HG02623 (cell line): ENCODE results near the gene DOCK1.

Experiments
- ATAC-seq: cut with Tn5 transposase; IDR thresholded peaks from one replicate; pipeline ENCODE4 v1.9.1; 2021; ENCODE audit warnings: moderate library complexity; ENCODE audit not compliant: unreplicated experiment

DOCK1 gene

DNA sequence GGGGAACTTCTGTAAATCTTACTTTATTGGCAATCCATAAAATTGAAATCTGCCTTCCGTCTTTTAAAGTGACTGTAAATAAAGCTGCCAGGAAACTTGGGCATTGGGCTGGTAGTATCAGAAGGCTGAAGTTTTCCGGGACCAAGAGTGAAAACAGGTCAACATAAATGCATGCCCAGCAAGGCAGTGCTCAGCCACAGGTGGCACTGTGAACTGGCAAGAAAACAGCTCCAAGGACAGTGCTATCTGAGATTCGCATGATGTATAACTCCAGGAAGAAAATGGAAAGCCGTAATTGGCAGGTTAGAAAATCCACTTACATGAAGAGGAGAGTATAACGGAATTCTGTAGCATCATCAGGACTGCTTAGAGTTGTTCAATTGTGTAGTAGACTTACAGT, 293.1 kb downstream of the DOCK1 start:
- no peak for ATAC-seq

DNA sequence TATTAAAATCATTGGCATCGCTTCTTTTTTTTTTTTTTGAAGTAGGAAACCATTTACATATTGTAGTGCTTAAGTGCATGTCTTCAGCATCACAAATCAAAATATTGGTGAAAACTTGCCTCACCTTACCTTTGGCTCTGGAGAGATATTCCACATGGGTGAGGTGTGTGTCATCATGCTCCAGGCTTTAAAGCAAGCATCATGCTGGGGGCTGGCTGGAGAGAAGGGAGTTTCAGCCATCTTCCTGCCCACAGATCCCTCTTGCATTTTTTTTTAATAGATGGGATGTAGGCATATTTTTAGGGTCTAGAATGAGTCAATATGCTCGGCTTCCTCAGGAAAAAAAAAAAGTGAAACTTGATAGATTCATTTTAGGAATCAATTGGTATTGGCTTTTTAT, 293.5 kb downstream of the DOCK1 start:
- no peak for ATAC-seq

DNA sequence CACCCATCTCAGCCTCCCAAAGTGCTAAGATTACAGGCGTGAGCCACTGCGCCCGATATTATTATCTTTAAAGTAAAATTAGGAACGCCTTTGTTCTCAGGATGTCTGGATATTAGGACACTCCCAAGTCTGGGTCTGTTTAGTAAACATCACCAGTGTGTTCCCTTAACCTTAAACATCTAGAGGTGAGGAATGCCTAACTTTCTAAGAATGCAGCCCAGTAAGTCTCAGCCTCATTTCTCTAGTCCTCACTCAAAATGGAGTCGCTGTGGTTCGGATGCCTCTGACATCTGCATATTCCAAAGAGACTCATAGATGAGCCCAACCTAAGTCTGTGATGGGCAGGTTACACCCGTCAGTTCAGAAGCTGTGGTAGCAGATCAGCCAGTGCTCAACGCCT, 295.4 kb downstream of the DOCK1 start:
- ATAC-seq: no peak

DNA sequence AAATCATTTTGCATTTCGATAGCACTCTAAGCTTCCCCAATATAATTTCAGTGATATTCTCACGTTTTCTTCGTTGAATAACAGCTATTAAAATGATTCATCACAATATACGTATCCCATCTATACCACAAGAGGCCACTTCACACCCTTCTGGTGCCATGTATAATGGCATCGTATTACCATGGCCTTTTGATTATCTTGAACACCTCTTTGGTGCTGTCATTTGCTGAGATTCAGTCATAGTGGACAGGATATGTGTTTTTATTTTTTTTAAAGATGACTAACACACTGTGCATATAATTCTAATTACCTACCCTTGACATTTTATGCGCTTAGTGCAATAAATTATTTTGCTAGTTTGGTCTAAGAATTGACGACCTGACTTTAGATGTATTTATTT, 297.8 kb downstream of the DOCK1 start:
- no peak for ATAC-seq

DNA sequence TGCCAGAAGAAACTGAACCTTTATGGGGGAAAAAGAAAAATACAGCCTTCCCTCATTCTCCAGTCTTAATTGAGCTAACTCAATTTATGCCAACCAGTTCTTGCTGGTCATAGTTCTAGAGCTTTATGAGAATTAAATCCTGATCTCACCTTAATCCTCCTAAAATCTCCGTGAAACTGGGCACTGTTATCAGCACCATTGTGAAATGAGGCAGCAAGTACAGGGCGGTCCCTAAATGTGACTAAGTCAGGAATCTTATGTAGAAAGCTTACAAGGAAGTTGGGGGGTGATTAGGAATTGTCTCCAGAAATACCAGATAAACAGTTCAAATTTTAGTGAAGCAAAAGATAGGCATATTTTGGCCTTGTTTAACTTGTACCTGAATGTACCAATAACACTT, 301.9 kb downstream of the DOCK1 start:
- ATAC-seq: no peak

DNA sequence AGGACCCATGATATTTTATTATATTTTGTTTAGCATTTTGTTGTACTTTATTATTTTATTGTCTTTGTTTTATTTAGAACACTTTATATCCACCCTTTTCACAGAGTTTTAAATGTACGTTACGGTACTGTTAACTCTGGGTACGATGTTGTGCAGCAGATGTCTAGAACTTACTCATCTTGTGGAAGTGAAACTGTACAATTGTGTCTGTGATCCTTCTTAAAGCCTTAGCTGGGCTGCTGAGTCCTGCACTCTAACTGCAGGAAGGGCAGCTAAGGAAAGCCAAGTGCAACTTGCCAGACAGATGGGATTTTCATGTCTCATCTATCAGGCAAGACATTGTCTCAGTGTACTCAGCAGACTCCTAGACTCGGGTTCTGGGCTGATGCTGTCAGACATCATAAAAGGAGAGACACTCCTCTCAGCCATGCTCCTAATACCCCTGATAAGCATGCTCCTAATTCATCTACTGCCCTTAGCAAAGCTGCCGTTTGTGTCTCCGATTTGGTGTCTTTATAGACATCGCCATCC, 305.8 kb downstream of the DOCK1 start:
- no peak for ATAC-seq

DNA sequence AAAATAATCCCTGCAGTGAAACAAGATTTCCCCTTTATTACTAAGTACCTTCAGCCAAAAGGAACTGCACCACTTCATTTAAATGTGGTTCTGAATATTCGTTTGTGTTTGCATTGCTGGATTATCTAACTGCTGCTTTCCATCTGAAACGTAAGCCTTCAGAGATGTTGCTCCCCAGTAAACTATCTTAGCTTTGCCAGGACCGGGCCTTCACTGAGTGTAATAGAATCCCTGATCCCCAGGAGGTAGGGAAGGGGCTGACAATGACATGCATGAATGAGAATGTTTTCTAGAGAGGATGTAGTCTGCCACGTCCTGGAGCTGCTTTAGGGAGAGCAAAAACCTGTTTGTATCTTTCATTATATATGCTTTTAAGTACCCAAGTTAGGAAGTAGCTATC, 310.6 kb downstream of the DOCK1 start:
- no peak for ATAC-seq

DNA sequence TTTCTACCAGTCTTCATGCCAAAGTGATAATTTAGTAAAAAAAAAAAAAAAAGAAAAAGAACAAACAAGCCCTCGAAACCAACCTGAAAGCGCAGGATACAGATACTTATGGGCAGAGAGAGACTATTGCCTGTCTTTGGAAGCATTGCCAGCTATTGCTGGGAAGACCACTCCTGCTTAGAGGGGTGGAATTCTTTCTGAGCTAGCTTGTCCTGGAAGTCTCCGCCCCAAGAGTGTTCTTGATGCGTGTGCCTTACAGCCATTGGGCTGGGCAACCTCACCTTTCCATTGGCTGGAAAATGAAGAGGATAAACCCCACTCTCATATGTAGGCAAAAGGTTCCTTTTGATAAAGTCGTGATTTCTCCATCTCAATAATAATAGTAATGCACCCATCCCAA, 311.0 kb downstream of the DOCK1 start:
- no peak for ATAC-seq

DNA sequence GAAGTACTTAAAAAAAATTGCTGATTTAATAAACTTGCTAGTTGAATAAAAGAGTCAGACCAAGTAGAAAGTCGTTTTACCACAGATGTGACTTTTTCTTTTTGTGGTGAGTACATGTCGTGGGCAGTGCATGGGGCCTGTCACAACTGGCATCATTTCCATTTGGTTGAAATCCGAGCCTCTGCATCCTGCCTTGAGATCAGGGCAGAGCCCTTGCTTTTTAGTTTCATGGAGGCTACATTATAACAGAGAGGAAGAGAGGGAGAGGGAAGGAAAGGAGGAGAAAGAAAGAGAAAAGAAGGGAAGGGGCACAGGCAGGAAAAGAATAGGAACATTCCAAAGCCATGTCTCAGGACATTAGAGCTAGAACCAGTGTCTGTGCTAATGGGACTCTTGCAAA, 311.6 kb downstream of the DOCK1 start:
- no peak for ATAC-seq

DNA sequence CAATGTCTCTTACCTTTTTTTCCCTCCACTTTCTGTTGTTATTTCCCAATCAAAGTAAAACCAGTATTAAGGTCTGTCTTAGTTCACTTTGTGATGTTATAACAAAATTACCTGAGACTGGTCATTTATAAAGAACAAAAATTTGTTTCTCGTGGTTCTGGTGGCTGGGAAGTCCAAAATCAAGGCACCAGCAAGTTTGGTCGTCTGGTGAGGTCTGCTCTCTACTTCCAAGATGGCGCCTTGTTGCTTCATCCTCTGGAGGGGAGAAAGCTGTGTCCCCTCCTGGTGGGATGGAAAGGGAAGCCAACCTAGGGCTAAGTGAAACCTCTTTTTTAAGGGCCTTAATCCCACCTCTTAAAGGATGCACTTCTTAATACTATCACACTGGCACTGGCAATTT, 313.4 kb downstream of the DOCK1 start:
- ATAC-seq: no peak

DNA sequence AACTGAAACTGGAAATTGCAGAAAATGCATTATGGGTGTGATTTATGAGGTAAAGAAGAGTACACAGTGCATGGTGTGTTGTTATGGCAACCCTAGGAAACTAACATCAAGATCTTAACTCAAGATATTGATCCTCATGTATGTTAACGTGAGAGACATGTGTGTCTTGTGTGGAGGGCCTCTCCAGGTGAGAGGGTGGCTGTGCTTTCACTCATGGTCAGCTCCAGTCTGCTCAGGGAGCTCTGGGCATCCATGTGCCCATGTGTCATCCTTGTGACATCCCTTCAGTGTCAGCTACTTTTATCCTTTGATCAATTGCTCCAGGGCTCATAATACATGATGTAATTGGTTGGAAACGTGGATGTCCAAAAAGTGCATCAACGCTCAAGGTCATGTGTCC, 316.1 kb downstream of the DOCK1 start:
- ATAC-seq: no peak

DNA sequence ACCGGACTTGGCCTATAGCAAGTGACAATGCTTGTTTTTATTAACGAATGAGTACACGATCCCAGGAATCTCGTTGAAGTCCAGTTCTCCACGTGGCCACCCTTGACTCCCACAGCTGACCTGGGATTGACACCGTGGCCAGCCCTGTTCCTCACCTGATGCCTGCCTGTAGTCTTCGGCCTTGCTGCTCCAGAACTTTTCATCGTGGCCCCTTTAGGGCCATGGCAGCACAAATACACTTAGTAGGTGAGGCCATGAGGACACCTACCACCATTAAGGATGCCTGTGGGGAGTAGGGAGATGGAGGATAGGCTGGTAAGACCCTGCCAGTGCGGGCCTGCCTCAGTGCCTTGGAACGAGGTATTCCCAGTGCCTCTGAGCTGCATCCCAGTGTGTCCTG, 321.8 kb downstream of the DOCK1 start:
- no peak for ATAC-seq

DNA sequence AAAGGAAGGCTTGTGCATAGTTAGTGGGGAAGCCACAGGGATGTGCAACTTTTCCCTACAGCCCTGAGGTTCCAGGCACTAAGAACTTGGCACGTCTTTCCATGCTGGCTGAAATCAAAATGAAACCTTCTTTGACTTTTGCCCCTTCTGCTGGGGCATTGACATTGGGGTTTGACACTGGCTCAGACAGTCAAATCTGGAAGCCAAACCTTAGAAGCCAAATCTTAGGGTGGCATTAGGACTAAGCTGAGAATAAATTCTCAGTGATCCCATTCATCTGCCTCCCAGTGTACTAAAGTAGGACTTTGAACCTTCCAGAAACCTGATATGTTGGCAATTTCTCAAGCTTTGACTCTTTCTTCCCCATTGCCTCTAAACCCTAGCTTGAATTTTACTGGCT, 322.4 kb downstream of the DOCK1 start:
- no peak for ATAC-seq

DNA sequence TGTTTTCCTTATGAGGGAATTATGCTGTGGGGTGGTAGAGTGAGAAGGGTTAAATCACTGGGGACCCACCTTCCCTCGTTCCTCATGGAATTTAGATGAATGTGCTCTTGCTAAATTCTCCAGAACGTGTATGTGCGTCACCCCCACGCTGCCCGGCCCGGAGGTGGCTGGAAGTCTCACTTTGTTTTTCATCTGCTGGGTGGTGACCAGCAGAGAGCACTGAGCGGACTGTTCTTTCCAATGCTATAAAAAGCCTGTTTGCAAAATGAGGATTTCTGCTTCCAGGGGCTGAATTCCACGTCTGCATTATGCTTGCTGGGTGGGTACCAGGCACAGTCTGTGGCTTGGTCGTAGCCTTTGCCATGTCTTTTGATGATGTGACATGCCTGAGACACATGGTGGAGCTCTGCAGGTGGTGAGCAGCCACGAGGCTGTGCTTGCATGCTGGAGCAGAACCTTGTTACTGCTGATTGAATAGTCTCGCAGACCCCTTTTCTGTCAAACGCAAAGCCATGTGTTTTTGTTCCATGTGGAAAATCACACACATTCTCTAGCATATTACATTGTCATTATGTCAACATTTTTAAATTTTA, 323.1 kb downstream of the DOCK1 start:
- no peak for ATAC-seq

DNA sequence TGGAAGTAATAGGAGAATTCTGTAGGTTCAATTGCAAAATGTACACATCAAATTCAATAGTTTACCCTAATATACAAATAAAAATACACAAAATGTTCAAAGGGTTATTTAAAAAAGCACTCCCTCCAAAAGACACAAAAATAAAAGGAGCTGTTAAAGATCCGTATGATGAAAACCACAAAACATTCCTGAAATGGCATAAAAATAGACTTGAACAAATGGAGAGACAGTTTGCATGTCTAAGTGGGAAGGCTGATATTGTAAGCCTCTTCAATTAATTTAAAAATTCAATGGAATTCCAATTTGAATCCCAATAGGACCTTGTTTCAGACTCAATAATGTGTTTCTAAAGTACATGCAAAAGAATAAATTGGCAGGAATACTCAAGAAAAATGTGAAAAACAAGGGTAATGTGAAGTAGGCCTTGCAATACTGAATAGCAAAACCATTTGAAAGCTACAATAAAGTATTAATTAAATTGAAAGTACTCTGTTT, 329.1 kb downstream of the DOCK1 start:
- no peak for ATAC-seq

DNA sequence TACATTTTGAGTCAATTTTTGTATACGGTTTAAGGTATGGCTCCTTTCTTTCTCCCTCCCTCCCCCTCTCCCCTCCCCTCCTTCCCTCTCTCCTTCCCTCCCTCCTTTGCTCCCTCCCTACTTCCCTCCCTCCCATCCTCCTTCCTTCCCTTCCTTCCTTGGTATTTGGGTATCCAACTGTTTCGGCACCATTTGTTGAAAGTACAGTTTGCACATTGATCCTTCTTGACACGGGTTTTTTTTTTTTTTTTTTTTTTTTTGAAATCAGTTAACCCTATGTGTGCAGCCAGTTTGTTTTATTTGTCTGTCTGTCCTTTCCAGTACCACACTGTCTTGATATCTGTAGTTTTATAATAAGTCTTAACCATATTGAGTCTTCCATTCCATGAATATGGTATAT, 331.0 kb downstream of the DOCK1 start:
- no peak for ATAC-seq

DNA sequence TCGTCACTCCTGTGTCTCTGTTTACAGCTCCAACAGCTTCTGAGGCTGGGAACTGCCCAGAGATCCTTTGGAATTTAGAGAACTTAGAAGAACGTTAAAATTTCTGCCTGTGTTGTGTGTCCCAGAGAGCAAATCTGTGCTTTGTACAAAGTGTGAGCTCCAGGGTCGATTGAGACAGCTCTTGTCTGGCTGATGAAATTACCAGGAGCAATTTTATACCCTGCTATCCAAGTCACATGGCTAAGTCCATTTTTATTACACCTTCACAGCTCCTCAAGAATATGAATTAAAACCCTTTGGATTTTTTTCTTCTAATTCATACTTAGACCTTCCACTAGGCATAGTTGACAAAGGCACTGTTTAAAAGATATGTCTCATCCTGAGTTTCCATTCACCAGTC, 337.7 kb downstream of the DOCK1 start:
- ATAC-seq: no peak

DNA sequence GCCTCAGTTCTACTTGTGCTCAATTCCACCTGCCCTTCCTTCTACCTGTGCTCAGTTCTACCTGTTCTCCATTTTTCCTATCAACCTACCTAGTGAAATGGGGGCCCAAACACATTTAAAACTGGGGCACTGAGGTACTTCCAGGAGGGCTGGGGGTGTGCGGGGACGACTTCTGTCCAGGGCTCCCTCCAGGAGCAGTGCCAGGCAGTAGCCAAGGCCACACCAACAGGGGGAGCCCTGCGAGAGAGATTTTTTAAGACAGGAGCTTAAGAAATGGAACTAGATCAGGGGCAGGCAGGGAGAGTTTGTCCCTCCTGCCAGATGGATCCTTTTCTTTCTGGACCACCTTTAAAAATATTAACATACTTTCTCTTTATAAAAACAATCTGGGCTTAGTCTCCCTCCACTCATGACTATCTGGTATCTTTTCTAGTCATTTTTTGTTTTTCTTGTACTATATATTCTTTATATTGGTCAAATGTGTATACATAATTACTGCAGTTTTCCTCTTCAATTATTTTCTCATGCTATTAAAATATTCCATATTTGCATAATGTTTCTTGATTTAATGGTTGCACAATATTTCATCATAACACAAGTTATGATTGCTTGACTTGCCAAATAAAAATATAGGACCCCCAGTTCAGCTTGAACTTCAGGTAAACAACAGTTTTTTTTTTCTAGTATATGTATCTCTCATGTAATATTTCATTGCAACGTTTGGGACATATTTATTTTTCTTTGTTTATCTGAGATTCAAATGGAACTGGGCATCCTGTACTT, 338.5 kb downstream of the DOCK1 start:
- no peak for ATAC-seq

DNA sequence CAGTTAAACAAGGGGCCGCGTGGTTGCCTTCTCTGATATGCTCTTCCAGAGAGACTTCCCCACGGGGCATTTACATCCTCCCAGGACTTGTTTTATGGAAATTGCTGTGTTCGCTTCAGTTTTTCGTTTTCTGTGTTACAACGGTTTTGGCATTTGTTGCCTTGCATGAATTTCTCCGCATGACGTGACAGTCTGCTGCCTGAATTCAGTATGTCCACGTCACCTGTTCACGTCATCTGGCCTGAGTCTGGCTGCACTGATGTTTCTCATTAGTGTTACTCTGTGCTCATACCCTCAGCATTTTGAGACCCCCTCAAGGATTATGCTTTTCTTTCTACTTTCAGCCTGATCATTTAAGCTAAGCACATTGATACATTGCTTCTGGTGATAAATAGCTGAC, 340.2 kb downstream of the DOCK1 start:
- ATAC-seq: no peak

DNA sequence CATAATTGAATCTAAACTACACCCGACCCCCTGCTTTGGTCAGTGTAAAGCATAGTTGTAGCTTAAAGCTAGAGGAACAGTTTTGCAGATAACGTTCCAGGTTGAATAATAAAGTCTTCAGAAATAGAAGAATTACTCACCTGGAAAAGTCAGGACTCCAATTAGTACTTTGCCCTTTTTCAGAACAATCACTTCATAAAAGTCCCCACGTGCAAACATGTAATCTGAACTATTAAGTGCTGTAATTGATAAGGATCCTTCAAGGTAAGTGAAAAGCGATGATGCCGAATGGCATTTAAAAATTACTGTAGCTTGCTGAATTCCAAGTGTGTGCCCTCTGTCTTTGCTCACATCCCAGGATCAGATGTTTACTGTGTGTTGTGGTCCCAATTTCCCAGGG, 344.8 kb downstream of the DOCK1 start:
- no peak for ATAC-seq

DNA sequence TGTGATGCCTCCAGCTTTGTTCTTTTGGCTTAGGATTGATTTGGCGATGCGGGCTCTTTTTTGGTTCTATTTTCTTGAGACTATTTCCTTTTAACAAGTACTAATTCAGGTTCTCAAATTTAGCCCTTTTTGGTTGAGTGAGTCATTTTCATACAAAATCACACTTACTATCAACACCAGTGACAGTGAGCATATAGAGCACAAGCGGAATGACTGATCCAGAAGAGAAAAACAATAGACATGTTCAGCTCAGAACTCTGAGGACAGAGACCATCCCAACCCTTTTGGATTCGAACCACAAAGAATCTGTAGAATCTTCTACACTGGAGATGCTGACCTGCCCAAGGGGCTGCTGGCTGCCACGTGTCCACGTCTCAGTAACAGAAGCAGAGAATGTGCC, 347.6 kb downstream of the DOCK1 start:
- ATAC-seq: no peak

DNA sequence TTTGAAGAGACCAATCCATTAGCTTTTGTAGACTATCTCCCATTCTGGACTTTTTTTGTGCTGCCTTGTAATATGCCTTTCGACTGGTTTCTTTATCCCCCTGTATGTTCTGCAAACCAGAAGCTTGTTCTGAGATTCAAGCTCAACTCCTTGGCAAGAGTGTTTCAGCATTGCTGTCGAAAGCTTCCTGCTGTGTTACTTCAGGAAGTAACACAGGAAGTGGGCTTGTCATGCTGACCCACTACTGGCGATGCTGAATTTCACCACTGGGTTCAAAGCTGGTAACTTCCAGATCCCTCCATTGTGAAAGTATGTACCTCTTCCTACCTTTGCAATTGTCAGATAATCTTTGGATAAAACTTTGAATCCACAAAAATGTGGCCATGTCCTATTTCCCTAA, 349.0 kb downstream of the DOCK1 start:
- no peak for ATAC-seq

DNA sequence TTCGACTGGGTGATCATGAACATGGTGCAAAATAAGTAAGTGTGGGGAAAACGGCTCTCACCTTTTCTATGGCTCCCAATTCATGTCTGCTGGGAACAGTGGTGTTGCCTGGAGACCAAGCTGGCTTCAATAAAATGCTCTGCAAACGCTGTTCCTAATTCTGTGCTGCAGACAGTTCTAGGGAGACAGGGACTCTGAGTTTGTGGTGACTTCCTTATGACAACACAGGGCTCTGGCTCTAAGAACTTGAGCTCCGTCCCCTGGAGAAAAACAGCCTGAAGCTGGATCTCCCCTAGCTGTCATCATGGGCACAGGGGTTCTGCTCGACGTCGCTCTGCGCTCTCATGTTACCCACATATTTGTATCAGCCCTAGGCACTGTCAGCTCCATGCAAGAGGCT, 352.2 kb downstream of the DOCK1 start:
- ATAC-seq: no peak
